Stimulated activated CD4-positive, alpha-beta T cell treated with anti-CD3 and anti-CD28 coated beads, Interleukin-1b, Interleukin-23, amount 100 ng/mL, for 48 hours (primary cell): ENCODE measurements around the gene C1QL1.

Experiments
- DNase-seq: peaks from one replicate; pipeline ENCODE4 v3.0.0-alpha.2; 2020

Gene C1QL1

DNA sequence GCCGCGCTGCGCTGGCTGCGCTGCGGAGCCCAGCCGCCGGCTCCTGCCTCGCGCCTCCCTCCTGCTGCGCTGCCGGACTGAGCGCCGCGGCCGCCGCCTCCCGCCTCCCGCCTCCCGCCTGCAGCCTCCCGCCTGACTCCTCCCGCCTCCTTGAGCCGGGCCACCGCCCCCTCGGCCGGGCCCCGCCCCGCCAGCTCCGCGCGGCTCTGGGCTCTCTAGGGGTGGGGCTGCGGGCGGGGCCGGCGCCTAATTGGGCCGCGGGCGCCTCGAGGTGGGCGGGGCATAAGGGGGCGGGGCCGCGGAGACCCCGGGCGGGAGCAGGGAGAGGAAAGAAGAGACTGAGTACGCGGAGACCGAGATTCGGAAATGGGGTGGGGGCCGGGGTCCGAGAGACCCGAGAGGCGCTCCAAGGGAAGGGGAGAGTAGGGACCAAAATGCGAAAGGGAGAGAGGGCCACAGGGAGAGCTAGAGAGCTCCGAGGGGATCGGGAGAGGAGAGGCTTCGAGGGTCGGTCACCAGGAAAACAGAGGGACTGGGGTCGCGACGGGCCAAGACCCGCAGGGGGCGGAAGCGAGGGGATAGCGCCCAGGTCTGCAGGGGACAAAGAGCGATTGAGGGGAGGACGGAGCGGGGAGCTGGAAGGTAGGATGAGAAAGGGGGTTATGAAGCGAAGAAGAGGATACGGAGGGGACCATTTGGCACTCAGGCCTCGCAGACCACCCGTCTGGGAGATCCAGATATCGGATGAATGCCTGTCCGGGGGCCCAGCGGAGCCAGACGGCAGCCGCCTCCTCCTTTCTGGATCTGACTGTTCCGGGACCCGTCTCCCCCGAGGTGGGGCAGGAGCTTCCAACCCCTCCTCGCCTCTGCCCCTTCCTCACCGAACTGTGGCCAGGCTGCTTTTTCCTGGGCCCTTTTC is at the start of gene C1QL1:
Gene C1QL1 (minus strand): TSS at position 79 of the 919 bp plus-strand sequence. CDS start 255 bp downstream, outside the sequence.
- DNase-seq: peak; percentile 83

DNA sequence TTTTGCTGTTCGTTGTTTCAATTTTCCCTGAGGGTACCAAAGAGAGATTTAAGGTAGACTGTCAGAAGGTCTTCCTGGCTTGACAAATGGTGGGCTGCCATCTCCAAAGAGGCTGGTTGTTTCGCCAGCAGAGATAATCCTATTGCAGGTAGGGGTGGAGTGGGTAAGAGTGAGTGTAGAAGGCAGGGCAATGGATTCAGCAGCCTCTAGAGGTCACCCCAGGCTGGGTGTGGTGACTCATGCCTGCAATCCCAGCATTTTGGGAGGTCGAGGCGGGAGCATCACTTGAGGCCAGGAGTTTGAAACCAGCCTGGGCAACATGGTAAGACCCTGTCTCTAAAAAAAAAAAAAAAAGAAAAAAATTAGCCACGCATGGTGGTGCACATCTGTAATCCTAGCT is 48.7 kb upstream of the C1QL1 start:
- DNase-seq: no peak

DNA sequence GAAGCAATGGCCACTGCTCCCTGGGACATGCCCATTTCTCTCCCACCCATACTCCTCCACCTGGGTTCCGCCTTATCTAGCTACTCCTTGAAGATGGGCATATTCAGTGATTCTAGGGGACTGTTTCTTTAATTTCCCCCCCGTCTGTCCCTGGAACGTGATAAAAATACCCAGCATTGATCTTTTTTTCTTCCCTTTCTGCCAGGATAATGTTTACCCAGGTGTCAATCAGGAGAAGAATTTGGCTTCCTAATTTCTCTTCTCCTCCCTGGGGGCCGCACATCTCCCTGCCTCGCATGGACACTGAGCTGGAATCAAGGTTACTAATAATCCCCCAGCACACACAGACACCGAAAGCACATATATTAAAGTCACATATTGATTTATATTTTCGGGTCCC is 48.1 kb upstream of the C1QL1 start:
- no peak for DNase-seq

DNA sequence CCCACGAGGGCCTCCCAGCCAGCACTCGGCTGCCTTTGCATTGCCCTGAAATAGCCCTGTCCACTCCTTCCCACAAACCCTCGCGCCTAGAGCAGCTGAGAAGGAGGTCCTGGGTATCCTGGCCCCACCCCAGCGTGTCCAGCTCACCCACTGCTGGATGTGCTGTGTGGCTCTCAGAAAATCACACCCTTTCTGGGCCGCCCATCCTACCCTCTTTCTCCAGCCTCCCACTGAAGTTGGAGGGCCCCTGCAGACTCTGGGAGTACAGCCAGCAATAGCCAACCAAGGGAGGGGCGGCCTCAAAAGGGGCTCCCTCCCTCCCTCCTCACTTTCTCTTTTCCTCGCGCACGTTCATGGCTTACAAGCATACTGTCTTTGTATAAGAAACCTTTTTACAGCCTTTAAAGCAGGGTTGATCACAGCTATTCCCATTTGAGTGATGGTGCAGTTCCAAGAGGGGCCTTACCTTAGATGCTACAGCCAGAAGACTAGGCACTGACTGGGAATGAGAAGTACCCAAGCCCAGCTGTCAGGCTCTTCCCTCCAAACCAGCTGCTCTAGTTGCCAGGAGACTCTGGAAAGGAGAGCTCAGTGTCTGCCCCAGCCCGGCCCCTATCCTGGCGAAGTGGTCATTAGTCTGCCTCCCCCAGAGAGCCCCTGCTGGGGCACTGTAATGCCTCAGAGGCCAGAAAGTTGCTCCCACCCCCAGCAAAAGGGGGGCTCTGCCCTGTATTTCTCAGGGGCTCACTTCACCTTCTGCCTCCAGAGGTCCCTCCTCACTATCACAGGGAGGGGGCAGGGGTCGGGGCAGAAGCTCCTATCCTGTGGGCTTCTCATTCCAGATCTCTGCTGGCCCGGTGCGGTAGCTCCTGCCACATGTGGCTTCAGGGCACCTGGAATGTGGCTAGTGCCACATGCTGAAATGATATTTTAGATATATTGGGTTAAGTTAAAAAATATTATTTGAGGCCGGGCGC is 45.2 kb upstream of the C1QL1 start:
- DNase-seq: no peak

DNA sequence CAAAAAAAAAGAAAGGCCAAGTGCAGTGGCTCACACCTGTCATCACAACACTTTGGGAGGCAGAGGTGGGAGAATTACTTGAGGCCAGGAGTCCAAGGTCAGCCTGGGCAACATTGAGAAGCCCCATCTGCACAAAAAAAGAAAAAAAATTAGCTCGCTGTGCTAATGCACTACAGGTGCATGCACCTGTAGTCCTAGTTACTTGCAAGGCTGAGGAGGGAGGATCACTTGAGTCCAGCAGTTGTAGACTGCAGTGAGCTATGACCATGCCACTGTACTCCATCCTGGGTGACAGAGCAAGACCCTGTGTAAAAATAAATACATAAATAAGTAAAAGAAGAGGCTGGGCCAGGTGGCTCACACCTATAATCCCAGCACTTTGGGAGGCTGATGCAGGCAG is 43.7 kb upstream of the C1QL1 start:
- DNase-seq: no peak

DNA sequence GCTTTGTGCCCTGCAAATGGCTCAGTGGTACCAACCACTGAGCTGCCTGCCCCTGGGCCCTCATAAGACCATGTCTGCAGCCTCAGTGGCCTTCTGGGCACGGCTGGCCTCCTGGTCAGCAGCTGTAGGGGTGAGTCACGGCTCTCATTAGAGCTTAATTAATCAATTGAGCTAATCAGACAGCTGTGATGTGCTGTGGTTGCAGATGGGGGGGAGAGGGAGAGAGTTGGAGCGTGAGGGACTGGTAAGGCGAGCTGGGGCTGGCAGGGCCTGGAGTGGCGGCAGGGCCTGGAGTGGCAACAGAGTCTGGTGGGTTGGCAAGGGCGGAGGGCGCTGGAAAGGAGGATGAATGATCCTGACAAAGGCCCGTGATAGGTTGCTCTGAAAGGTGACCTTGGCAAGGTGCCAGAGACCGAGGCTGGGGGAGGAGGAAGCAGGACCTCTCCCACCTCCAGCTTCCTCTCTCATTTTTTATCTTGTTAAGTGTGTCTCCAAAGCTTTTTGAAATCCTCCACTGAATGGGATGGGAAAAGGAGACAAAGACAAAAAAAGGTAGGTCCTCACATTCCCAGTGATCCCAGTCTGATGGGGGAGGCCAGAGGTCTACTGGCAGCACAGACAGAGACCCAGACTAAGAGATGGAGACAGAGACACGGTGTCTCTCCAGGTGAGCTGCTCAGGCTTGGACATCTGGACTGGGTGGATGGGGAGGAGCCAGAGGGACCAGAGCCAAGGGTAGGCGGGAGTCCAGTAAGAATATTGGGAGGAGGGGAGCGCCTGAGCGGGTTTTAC is 41.8 kb upstream of the C1QL1 start:
- no peak for DNase-seq

DNA sequence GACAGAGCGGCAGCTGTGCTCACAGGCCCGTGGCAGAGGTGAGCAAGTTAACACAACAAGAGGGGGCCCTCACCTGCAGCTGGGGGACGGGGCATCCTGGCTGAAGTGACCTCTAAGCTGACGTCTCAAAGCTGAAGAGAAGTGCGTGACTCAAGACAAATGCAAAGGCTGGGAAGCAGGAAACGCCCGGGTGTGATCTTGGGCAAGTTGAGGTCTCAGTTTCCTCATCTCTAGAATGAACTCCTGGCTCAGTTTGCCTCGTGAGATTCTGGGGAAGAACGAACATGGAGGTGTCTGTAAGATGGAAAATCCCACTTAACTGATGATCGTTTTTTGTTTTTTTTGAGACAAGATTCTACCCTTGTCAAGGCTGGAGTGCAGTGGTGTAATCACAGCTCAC is 40.1 kb upstream of the C1QL1 start:
- no peak for DNase-seq

DNA sequence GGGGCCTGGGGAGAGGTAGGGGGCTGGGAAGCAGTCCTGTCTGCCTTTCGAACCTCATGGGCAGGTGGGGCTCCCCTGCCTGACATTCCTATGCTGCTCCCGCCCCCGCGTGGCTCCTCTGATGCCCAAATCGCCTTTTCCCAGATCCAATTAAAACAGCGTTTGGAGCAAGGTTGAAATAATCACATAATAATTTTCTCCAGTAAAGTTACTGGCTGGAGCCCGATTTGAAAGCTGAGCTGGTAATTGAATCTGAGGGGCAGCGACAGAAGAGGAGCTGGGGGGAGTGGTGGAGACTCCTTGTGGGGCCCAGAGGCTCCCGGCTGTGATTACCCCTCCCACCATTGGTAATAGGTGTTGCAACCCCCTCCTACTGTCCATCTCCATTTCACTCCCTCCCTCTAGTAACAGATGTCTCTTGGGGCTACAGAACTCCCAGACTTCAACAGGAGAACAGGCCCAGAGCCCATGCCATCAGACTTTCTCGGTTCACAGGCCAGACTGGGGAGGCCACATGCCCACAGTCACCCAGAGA is 38.9 kb upstream of the C1QL1 start:
- DNase-seq: no peak

DNA sequence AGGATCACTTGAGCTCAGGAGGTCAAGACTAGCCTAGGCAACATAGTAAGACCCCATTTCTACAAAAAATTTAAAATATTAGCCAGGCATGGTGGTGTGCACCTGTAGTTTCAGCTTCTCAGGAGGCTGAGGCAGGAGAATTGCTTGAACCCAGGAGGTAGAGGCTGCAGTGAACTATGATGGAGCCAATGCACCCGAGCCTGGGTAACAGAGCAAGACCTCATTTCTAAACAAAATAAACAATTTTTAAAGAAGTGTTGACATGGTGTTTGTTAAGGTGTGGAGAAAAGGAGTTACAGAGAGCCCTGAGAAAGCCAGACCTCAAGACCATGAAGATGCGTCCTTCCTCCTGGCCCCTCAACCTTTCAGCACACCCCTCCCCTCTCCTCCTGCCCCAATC is 37.6 kb upstream of the C1QL1 start:
- DNase-seq: no peak

DNA sequence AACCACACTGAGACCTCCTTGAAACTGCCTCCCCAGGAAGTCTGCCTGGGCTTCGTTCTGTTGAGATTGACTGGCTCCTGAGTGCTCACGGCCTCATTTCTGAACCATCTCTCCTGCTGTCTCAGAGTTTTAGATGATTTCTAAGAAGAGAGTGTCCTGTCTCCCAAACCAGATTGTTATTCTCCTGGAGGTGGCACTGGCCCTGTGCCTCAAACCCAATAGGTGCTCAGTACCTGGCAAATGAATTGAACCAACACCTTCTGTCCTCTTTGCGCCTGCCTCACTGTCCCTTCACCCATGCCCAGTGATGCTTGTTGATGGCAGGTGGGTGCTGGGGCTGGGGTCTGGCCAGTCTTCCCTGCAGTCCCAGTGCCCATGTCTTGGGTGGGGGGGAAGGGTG is 36.3 kb upstream of the C1QL1 start:
- DNase-seq: no peak

DNA sequence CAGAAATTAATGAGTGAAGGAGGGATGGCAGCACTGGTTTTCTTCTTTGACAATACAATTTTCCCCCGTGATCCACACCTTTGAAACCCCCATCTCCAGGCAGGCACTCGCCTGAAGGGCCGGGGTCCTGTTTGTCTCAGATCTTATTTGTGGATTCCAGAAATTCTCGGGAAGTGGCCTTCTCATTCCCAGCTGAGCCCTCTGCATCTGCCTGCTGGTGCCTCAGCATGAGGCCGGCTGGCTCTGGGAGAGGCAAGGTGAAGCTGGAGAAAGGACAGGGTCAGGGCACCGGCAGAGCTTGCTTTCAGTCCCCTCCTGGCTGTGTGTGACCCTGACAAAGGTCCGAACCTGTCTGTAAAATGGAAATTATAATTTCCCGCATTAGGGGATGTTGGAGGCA is 35.8 kb upstream of the C1QL1 start:
- no peak for DNase-seq

DNA sequence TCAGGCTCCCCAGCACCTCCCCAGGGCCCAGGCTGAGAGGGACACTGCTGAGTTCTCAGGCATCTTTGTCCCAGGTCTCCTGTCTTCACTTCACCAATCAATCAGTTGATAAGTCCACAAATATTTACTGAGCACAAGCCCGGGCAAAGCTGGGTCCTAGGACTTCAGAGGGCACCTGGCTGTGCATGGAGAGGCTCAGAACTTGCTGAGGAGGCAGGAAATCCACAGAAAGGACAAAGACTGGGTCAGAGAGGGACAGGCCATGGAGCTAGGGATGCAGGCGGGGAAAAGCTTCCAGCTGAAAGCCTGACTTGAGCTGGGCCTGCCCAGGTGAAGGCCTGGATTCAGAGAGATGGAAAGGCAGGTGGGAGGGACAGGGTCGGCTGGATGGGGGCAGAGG is 33.2 kb upstream of the C1QL1 start:
- DNase-seq: no peak

DNA sequence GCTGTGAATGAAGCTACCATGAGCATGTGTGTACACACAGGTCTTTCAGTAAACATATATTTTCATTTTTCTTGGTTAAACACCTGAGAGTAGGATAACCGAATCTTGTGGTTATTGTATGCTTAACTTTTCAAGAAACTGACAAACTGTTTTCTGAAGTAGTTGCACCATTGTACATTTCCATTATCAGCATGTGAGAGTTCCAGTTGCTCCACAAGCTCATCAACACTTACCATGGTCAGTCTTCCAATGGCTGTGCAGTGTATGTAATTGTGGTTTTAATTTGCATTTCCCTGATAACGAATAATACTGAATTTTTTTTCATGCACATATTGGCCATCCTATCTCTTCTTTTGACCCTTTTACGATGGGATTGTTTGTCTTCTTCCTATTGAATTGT is 31.3 kb upstream of the C1QL1 start:
- no peak for DNase-seq

DNA sequence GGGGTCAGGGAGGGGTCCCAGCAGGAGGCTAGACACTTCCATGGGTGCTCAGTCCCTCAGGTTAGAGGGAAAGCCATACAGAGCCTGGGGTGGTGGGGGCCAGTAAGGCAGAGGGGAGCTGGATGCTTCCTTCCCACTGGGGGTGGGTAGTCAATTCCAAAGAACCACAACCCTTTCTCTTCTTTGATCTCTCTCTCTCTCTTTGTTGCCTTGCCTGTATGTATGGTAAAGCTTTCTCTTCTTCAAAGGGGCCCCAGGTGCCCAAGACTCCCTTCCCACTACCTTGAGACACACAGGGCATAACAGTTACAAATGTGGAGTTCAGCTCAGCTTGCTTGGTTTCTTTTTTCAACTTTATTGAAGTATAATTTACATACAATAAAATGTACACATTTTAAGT is 30.5 kb upstream of the C1QL1 start:
- no peak for DNase-seq

DNA sequence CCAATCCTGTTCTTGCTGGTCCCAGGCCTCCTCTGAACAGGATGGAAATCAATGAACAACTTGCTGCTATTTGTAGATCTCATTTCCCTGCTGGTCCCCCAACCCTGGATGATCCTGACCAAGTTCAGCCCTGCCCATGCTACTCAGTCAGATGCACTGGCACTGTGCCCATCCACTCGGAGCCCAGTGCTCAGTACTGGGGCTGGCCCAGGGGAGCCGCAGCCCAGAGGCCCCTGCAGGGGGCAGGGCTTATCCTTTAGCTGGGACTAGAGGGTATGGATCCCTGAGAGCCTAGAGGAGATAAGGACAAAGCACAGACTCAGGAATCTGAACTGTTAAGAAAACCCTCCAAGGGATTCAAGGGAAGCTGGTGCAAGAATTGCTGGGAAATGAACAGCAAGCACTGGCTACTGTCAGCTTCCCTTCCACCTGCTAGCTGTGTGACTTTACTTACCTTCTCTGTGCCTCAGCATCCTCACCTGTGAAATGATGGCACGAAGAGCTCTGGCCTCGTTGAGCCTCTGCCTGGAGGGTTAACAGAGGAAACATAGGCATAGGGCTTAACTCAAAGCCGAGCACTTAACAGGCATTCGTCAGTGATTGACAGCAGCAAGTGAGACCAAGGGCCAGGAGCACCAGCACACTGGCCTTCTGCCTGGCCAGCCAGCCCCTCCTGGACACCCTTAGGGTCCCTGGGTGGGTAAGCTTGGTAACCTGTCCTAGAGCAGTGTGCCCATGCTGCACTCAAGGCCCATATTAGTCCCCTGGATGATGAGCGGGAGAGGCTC is 29.8 kb upstream of the C1QL1 start:
- no peak for DNase-seq

DNA sequence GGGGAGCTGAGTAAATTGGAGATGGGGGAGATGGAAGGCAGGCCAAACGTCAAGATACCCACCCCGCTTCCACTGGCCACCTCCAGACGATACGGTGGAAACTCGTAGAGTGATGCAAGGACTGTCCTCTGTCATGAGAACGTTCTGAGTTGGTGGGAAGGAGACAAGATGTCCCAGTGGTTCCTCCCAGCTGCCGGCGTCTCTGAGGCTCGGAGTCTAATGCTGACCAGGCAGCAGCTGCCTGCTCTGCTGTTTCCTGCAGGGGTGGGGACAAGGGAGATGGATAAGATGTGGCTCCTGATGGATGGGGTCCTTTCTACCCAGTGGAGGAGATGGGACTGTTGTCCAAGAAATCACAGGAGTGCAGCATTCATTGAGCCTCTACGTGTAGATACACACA is 28.2 kb upstream of the C1QL1 start:
- no peak for DNase-seq

DNA sequence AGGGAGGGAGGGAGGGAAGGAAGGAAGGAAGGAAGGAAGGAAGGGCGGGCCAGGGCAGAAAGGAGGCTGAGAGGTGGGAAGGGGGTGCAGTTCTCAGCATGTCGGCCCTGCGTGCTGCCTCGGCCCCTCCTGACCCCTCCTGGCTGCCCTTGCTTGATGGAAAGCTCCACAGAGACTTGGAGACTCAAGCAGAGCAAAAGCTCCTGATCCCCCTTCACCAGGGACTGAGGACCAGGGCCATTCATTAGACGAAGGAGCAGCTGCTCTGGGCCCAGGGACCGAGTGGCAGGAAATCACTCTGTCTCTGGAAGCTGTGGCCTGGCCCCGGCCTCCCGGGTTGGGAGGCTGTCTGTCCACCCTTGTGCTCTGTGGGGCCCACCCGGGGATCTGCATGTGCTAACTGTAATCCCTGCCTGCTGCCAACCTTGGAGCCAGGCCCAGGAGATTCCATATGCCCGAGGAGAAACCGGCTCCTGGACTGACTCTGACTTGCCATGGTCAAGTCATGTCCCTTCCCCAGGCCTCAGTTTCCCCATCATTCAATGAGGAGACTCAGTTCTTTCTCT is 27.4 kb upstream of the C1QL1 start:
- DNase-seq: no peak

DNA sequence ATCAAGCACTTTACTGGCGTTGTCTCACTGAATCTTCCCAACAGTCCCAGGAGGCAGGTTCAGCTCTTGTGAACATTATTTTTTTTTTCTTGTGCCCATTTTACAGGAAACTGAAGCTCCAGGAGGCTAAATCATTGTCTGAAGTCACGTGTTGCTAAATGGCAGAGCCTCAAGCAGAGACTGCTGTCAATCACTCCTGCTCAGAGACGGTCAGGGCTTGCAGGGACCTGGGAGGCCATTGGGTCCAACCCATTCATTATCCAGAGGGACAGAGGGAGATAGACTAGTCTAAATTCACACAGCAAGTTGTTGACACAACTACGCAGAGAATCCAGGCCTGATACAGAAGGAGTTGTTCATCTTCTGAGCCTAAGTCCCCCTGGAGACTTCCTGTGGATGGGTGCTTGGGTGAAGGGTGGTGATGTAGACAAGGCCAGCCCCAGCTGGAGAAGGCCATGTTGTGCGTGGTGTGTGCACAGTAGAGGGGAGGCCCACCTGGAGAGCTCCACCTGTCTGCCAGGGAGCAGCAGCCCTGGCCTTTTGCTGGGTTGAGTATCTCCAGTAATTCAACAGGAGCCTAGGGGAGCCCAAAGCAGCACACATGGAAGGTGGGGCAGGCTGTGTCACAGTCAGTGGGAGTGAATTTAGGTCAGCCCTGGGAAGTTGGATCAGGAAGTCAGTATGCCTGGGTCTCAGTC is 24.3 kb upstream of the C1QL1 start:
- DNase-seq: no peak

DNA sequence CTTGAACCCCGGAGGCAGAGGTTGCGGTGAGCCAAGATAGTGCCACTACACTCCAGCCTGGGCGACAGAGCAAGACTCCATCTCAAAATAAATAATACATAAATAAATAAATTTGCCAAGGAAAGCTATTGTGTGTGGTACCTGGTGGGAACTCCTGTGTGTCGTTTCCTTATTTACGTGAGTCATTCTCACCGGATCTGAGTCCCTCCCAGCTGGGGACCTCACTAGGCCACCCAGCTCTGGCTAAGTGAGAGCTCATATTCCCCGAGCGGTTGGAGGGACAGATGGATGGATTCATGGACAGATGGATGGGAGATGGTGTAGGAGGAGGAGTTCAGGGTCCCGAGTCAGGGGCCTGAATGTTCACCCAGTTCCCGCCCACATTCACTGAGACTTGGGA is 22.9 kb upstream of the C1QL1 start:
- DNase-seq: no peak

DNA sequence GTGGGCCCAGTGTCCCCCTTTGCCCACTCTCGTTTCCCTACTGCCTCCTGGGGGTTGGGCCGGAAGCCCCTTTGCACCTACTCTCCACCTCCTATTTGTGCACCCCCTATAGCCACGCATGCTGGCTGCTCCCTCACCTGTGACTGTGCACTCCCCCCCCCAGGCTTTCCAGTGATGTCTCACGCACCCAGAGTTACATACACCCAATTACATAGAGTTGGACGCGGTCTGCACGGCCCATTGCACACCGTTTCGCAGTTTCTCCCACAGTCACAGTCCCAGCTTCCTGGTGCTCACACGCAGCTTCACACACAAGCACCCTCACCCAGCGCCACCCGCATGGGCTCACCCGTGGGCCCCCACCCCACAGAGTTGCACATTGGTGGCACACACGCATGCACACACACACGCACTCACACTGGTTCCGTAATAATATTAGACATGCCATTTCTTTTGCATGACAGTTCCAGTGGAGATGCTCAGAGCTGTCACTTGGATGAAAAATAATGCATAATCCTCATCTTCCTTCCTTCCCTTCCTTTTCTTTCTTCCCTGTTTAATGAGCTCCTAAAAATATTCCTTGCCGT is 21.5 kb upstream of the C1QL1 start:
- no peak for DNase-seq
